Adrenal gland (tissue), 5 donors: ENCODE measurements around the gene DAZAP2.

Experiments
- CTCF ChIP-seq, 6 experiments: fragments of 450-650 bp in 4 of 6; fragments of 200-600 bp in 2 of 6; sonication (generic) in 1 of 6; IDR thresholded peaks; 1 replicate in 5 of 6; 2 replicates in 1 of 6; pipeline versions ENCODE4 v1.5.1 to v1.8.0; 2016 to 2021; ENCODE audit warnings: antibody characterized with exemption in 6 of 6, mild to moderate bottlenecking in 2 of 6, moderate library complexity in 1 of 6
- POLR2A ChIP-seq, 2 donors: fragments of 450-650 bp; IDR thresholded peaks; one replicate each; pipeline ENCODE4 v1.6.1; 2017; ENCODE audit warnings: antibody characterized with exemption in 2 of 2, mild to moderate bottlenecking in 2 of 2, moderate library complexity in 1 of 2
- donor health status: DM: no; HTN: no; CAD: no.

DNA sequence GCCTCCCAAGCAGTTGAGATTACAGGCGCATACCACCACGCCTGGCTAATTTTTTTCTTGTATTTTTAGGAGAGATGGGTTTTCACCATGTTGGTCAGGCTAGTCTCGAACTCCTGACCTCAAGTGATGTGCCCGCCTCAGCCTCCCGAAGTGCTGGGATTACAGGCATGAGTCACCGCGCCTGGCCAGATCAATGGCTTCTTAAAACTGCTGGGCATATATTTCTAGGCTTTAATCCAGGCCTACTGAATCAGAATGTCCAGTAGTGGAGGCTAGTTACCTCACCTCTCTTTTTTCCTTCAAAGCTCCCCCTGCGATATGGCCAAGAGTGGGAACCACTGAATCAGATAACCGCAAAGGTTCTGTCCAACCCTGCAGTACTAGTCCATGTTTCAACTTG lies 37.8 kb upstream of the DAZAP2 start:
- no peak for TF ChIP-seq POLR2A (IDR thresholded peaks at IDR 0.05)
- no peak for TF ChIP-seq CTCF (IDR thresholded peaks at IDR 0.05)
